B cell (primary cell): ENCODE measurements around the gene DPM2. TPM values are rescaled to one million over a fixed set of nuclear protein-coding genes. Genes with fewer than 3 reads are reported as not detected.

ENCODE experiments used
- ATAC-seq: fragments of 200-7000 bp; cut with Tn5 transposase; one replicate; pipeline ENCODE4 v1.10.0; 2021; ENCODE audit warnings: low read depth, mild to moderate bottlenecking, moderate number of reproducible peaks, moderate library complexity
- CTCF ChIA-PET: fragments of 350-600 bp; sonication (Branson Sonifier 250); formaldehyde crosslinking; loops from one replicate; lab custom pipeline; 2021; ENCODE audit warnings: antibody characterized with exemption, inconsistent platforms; lab: Charles Lee
- POLR2A ChIA-PET: fragments of 350-600 bp; sonication (Branson Sonifier 250); formaldehyde crosslinking; loops from one replicate; lab custom pipeline; 2021; ENCODE audit warnings: antibody characterized with exemption; lab: Charles Lee
- DNase-seq: peaks from one replicate; pipeline ENCODE4 v3.0.0; 2013
- H2AFZ ChIP-seq: 2 replicates; pipeline ENCODE4 v1.6.1; 2012; ENCODE audit warnings: mild to moderate bottlenecking, low read depth, low read length; ENCODE audit not compliant: insufficient read depth, poor library complexity, severe bottlenecking
- H3K27ac ChIP-seq, 2 donors: 1 replicate in 1 of 2; 2 replicates in 1 of 2; pipeline ENCODE4 v1.5.1; 2012 to 2013; ENCODE audit warnings: low read length in 2 of 2, mild to moderate bottlenecking in 2 of 2, moderate library complexity in 1 of 2
- H3K27me3 ChIP-seq, 4 experiments: fragments of 200-600 bp in 1 of 4; sonication (generic) in 1 of 4; replicated peaks in 1 of 4; 1 replicate in 2 of 4; 2 replicates in 2 of 4; pipeline versions ENCODE4 v1.6.1 to v1.7.0; 2013 to 2016; ENCODE audit warnings: low read length in 3 of 4, mild to moderate bottlenecking in 2 of 4, mixed read lengths in 1 of 4, moderate library complexity in 1 of 4; ENCODE audit not compliant: insufficient read depth in 4 of 4, control insufficient read depth in 3 of 4; ENCODE audit errors: control extremely low read depth in 1 of 4
- H3K36me3 ChIP-seq, 2 experiments: replicated peaks in 1 of 2; 1 replicate in 1 of 2; 2 replicates in 1 of 2; pipeline versions ENCODE4 v1.6.1 to v1.7.1; 2013; ENCODE audit warnings: low read length in 1 of 2; ENCODE audit not compliant: insufficient read depth in 2 of 2, control insufficient read depth in 1 of 2; ENCODE audit errors: control extremely low read depth in 1 of 2, extremely low read depth in 1 of 2
- H3K4me1 ChIP-seq, 2 donors: fragments of 200-600 bp in 1 of 2; sonication (generic) in 1 of 2; 1 replicate in 1 of 2; 2 replicates in 1 of 2; pipeline versions ENCODE4 v1.5.1 to v1.6.1; 2013 to 2017; ENCODE audit warnings: low read length in 2 of 2; ENCODE audit not compliant: control insufficient read depth in 2 of 2, insufficient read depth in 2 of 2
- H3K4me2 ChIP-seq: replicated peaks from 2 replicates; pipeline ENCODE3; 2012; ENCODE audit warnings: mild to moderate bottlenecking, low read depth, low read length; ENCODE audit not compliant: poor library complexity, severe bottlenecking
- H3K4me3 ChIP-seq, 5 experiments: fragments of 200-600 bp in 1 of 5; sonication (generic) in 1 of 5; 1 replicate in 3 of 5; 2 replicates in 2 of 5; pipeline versions ENCODE4 v1.5.1 to v1.7.0; 2011 to 2016; ENCODE audit warnings: low read length in 4 of 5, mild to moderate bottlenecking in 4 of 5, low read depth in 2 of 5, control low read depth in 1 of 5, moderate library complexity in 1 of 5; ENCODE audit not compliant: insufficient read depth in 1 of 5; ENCODE audit errors: control extremely low read depth in 1 of 5, extremely low read depth in 1 of 5
- H3K79me2 ChIP-seq: fragments of 200-600 bp; sonication (generic); one replicate; pipeline ENCODE4 v1.6.0; 2016; ENCODE audit warnings: low read length; ENCODE audit not compliant: control insufficient read depth, insufficient read depth
- H3K9ac ChIP-seq: fragments of 200-600 bp; sonication (generic); 2 replicates; pipeline ENCODE4 v1.6.1; 2017; ENCODE audit warnings: mild to moderate bottlenecking, low read length, moderate library complexity
- H3K9me3 ChIP-seq, 3 donors: one replicate each; pipeline versions ENCODE4 v1.6.1 to v1.7.1; 2013; ENCODE audit warnings: low read length in 2 of 3; ENCODE audit not compliant: control insufficient read depth in 2 of 3, insufficient read depth in 1 of 3; ENCODE audit errors: control extremely low read depth in 1 of 3
- H4K20me1 ChIP-seq: 2 replicates; pipeline ENCODE4 v1.6.0; 2012; ENCODE audit warnings: mild to moderate bottlenecking, low read length; ENCODE audit not compliant: insufficient read depth, control insufficient read depth, poor library complexity, severe bottlenecking
- H3K27ac Mint-ChIP-seq: one replicate; pipeline ENCODE4 v1.8.0; 2021; ENCODE audit warnings: mixed read lengths
- H3K27me3 Mint-ChIP-seq: one replicate; pipeline ENCODE4 v1.8.0; 2021; ENCODE audit warnings: mixed read lengths
- H3K4me1 Mint-ChIP-seq: one replicate; pipeline ENCODE4 v1.8.0; 2021; ENCODE audit warnings: mixed read lengths
- H3K4me3 Mint-ChIP-seq: one replicate; pipeline ENCODE4 v1.8.0; 2021; ENCODE audit warnings: mixed read lengths
- H3K9me3 Mint-ChIP-seq: one replicate; pipeline ENCODE4 v1.8.0; 2022; ENCODE audit warnings: mixed read lengths; ENCODE audit not compliant: insufficient read depth
- EZH2 ChIP-seq: IDR thresholded peaks from 2 replicates; pipeline ENCODE4 v1.6.1; 2012; ENCODE audit warnings: borderline replicate concordance, low read depth, mild to moderate bottlenecking, moderate library complexity, low read length; ENCODE audit not compliant: insufficient read depth, poor library complexity, severe bottlenecking
- WGBS: methylation state at CpG from one replicate; pipeline ENCODE4 v1.1.5; 2013; ENCODE audit warnings: missing lambda C conversion rate; ENCODE audit not compliant: insufficient coverage; 5-methylcytosine and 5-hydroxymethylcytosine counted together
- intact Hi-C: fragments of 100-400 bp; cut with micrococcal nuclease; formaldehyde crosslinking; loops from one replicate; pipeline ENCODE4 v1.10.0; 2022
- polyA plus RNA-seq: library from polyadenylated mRNA; depleted of rRNA; stranded (reverse); fragments of >200 nt; gene quantifications from 2 replicates; pipeline ENCODE4 v1.2.3, GENCODE V29; 2012
- total RNA-seq, 2 donors: library from RNA; stranded (reverse); fragments of 120-200 nt in 1 of 2; gene quantifications; 1 replicate in 1 of 2; 2 replicates in 1 of 2; pipeline versions ENCODE4 v1.2.3 to v1.2.4, GENCODE V29; 2013 to 2022
- TF ChIP-seq, protein P1 (sequence below): fragments of 200-600 bp; IDR thresholded peaks from one replicate; pipeline ENCODE4 v1.8.0; 2022; ENCODE audit warnings: antibody characterized with exemption, mild to moderate bottlenecking

Gene DPM2
- total and polyA plus RNA-seq, 2 donors (not counting 1 experiment from before 2014, with no cell fraction given) = 34.1 to 42.9 TPM

DNA sequence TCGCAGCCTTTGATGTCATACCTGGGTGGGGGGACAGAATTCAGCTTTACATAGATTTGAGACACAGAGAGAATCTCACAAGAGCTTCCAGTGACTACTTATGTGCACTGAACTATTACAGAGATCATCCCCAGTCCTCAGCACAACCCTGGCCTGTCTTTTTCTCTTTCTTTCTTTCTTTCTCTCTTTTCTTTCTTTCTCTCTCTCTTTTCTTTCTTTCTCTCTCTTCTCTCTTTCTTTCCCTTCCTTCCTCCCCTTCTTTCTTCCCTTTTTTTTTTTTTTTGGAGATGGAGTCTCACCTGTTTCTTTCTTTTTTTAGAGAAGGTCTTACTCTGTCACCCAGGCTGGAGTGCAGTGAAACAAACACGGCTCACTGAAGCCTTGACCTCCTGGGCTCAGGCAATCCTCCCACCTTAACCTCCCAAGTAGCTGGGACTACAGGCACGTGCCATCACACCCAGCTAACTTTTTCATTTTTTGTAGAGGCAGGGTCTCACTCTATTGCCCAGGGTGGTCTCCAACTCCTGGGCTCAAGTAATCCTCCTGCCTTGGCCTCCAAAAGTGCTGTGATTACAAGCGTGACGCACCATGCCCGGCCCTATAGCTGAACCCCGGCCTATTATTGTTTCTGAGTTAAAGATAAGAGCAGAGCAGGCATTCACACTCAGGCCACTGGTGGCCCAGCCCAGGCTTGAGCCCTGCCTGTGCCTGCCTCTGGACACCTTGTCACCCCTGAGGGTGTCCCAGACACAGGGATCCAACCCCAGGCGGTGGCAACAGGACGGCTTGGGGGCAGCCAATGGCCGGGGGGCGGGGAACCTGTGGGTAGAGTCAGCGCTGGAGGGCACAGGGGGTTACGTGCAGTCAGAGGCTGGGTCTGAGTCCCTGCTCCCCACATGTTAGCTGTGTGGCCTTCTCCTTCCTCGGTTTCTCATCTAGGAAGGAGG is 11.4 kb downstream of the DPM2 start:
- H3K27me3 Mint-ChIP-seq = peaks cover 17% of the 10 kb centered on the region
- WGBS = 74% methylated on average over 13 of the region's 14 CpGs
- no peaks in the 10 kb centered on the region for H3K9me3 Mint-ChIP-seq
- H3K4me1 ChIP-seq = peaks cover 37 to 44% of the 10 kb centered on the region in 2 donors
- peak overlapping the region; percentile 63 for H3K9ac ChIP-seq
- TF ChIP-seq, protein P1, sequence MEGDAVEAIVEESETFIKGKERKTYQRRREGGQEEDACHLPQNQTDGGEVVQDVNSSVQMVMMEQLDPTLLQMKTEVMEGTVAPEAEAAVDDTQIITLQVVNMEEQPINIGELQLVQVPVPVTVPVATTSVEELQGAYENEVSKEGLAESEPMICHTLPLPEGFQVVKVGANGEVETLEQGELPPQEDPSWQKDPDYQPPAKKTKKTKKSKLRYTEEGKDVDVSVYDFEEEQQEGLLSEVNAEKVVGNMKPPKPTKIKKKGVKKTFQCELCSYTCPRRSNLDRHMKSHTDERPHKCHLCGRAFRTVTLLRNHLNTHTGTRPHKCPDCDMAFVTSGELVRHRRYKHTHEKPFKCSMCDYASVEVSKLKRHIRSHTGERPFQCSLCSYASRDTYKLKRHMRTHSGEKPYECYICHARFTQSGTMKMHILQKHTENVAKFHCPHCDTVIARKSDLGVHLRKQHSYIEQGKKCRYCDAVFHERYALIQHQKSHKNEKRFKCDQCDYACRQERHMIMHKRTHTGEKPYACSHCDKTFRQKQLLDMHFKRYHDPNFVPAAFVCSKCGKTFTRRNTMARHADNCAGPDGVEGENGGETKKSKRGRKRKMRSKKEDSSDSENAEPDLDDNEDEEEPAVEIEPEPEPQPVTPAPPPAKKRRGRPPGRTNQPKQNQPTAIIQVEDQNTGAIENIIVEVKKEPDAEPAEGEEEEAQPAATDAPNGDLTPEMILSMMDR = no peak
- TF ChIP-seq EZH2 = no peak
- H3K27me3 ChIP-seq = peaks cover 0 to 44% (median 13%) of the 10 kb centered on the region in 4 experiments
- H3K79me2 ChIP-seq = peaks cover 9% of the 10 kb centered on the region
- ChIA-PET CTCF (interaction anchor here (0.7 to 17.3 kb wide), 6 partner anchors 16 to 365 kb away, joined by 3 to 237 read pairs (median 4); partner anchors contain the start of gene TOR2A), POLR2A (interaction anchor here (0.7 kb wide), 3 partner anchors 16 to 187 kb away, joined by 4 to 5 read pairs (median 5); no protein-coding TSS in a partner anchor)
- ATAC-seq = no peak
- no peak overlapping the region for H3K27ac ChIP-seq
- H3K4me3 ChIP-seq = peak overlapping the region in 3 of 5 experiments; percentile 51 to 59 (median 55)
- H3K4me1 Mint-ChIP-seq = peaks cover 36% of the 10 kb centered on the region
- DNase-seq = no peak
- peaks cover 2% of the 10 kb centered on the region for H4K20me1 ChIP-seq
- peak overlapping the region; percentile 93 for H3K4me2 ChIP-seq
- H3K4me3 Mint-ChIP-seq = peak overlapping the region; percentile 72
- H3K9me3 ChIP-seq = peaks cover 0 to 3% (median 0%) of the 10 kb centered on the region in 3 donors
- H2AFZ ChIP-seq = peak overlapping the region; percentile 76
- no peaks in the 10 kb centered on the region for H3K36me3 ChIP-seq
- intact Hi-C loops = no loop called here
- no peak overlapping the region for H3K27ac Mint-ChIP-seq
